ENCODE data around the gene E2F6.

DNA sequence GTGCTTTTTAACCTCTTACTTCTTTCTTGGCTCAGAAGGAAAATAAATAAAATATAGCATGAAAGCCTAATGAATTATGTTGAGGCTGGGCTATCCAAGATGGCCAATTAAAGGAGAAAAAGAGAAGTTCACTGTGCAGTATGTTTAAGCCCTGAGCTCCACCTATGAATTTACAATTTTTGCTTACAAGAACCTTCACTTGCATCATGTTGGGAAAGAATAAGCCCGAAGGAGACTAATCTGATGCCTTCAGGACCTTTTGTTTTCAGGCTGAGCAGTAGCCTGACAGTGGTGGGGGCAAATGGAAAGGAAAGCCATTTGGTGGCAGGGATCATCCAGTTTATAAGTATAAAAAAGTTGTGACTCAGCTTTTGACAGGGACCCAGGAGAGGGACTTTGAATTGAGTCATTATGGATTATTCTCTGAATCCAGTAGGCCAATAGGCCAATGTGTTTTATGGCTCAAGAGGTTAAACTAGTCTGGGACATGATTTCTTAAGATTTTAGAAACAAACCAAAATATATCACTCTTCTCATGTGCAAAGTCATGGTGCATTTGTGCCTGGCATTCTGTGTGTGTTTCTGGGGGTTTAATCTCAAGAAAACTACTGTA is 56.9 kb downstream of the E2F6 start:
- TF ChIP-seq, protein P1, sequence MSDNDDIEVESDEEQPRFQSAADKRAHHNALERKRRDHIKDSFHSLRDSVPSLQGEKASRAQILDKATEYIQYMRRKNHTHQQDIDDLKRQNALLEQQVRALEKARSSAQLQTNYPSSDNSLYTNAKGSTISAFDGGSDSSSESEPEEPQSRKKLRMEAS (IDR thresholded peaks at IDR 0.05): no peak
- TF ChIP-seq, protein P2, sequence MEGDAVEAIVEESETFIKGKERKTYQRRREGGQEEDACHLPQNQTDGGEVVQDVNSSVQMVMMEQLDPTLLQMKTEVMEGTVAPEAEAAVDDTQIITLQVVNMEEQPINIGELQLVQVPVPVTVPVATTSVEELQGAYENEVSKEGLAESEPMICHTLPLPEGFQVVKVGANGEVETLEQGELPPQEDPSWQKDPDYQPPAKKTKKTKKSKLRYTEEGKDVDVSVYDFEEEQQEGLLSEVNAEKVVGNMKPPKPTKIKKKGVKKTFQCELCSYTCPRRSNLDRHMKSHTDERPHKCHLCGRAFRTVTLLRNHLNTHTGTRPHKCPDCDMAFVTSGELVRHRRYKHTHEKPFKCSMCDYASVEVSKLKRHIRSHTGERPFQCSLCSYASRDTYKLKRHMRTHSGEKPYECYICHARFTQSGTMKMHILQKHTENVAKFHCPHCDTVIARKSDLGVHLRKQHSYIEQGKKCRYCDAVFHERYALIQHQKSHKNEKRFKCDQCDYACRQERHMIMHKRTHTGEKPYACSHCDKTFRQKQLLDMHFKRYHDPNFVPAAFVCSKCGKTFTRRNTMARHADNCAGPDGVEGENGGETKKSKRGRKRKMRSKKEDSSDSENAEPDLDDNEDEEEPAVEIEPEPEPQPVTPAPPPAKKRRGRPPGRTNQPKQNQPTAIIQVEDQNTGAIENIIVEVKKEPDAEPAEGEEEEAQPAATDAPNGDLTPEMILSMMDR (IDR thresholded peaks at IDR 0.05; ENCODE audit: low read depth, low read length, missing input control): no peak
- TF ChIP-seq FOXA1 (IDR thresholded peaks at IDR 0.05): no peak
- no peak for TF ChIP-seq RXRA (IDR thresholded peaks at IDR 0.05)
- TF ChIP-seq TAF1 (conservative IDR thresholded peaks at IDR 0.05): no peak
